ENCODE measurements around the gene PITPNM2.
A peak's percentile ranks its signal among the peaks of the same experiment; 100 is the strongest.

PITPNM2 gene

GRCh38 chr12:123143736-123144461 is 7.0 kb downstream of the PITPNM2 start:
- DNase-seq, result no peak

- no peak for DNase-seq
Measured at GRCh38 chr12:123142921-123143735, 7.8 kb downstream of the PITPNM2 start.

- no peak for DNase-seq
Measured at GRCh38 chr12:123142518-123142840, 8.4 kb downstream of the PITPNM2 start.

- peak; percentile 44 for DNase-seq
Measured at GRCh38 chr12:123141615-123142517, 9.0 kb downstream of the PITPNM2 start.

- DNase-seq, result no peak
Measured at GRCh38 chr12:123140676-123141614, 9.9 kb downstream of the PITPNM2 start.

GRCh38 chr12:123139926-123140675 is 10.8 kb downstream of the PITPNM2 start:
- DNase-seq, result peak; percentile 18

- DNase-seq, result no peak
Measured at GRCh38 chr12:123135688-123136087, 15.2 kb downstream of the PITPNM2 start.

GRCh38 chr12:123134826-123135225 is 16.1 kb downstream of the PITPNM2 start:
- DNase-seq, result no peak

- no peak for DNase-seq
Measured at GRCh38 chr12:123134271-123134671, 16.6 kb downstream of the PITPNM2 start.

- no peak for DNase-seq
Measured at GRCh38 chr12:123133701-123134100, 17.2 kb downstream of the PITPNM2 start.

- DNase-seq, result no peak
Measured at GRCh38 chr12:123132951-123133619, 17.8 kb downstream of the PITPNM2 start.

GRCh38 chr12:123131879-123132402 is 18.9 kb downstream of the PITPNM2 start:
- peak; percentile 92 for DNase-seq

- DNase-seq, result peak; percentile 18
Measured at GRCh38 chr12:123131291-123131832, 19.5 kb downstream of the PITPNM2 start.

GRCh38 chr12:123129621-123130020 is 21.3 kb downstream of the PITPNM2 start:
- no peak for DNase-seq

- DNase-seq, result no peak
Measured at GRCh38 chr12:123127182-123127495, 23.8 kb downstream of the PITPNM2 start.

GRCh38 chr12:123126294-123127181 is 24.4 kb downstream of the PITPNM2 start:
- DNase-seq, result no peak

GRCh38 chr12:123122626-123123025 is 28.3 kb downstream of the PITPNM2 start:
- DNase-seq, result no peak

- DNase-seq, result no peak
Measured at GRCh38 chr12:123121670-123122069, 29.2 kb downstream of the PITPNM2 start.

- DNase-seq, result peak; percentile 67
Measured at GRCh38 chr12:123120452-123121166, 30.3 kb downstream of the PITPNM2 start.

Measured in RPMI8226 (cell line).